K562 (cell line): ENCODE results near the gene TNC.

Experiments
- FOXM1 ChIP-seq, 2 experiments: fragments of 450-650 bp in 1 of 2; sonication (generic) in 1 of 2; formaldehyde crosslinking in 1 of 2; IDR thresholded peaks; 2 replicates each; pipeline versions ENCODE4 v1.6.1 to v1.9.0; 2017 to 2022; ENCODE audit warnings: low read depth in 2 of 2, mild to moderate bottlenecking in 2 of 2, missing genetic modification reagents in 1 of 2, moderate library complexity in 1 of 2
- U2AF2 ChIP-seq: fragments of 200-400 bp; formaldehyde crosslinking; optimal IDR thresholded peaks from 2 replicates; pipeline ENCODE3; 2017; ENCODE audit warnings: low read depth, mild to moderate bottlenecking, low read length

DNA sequence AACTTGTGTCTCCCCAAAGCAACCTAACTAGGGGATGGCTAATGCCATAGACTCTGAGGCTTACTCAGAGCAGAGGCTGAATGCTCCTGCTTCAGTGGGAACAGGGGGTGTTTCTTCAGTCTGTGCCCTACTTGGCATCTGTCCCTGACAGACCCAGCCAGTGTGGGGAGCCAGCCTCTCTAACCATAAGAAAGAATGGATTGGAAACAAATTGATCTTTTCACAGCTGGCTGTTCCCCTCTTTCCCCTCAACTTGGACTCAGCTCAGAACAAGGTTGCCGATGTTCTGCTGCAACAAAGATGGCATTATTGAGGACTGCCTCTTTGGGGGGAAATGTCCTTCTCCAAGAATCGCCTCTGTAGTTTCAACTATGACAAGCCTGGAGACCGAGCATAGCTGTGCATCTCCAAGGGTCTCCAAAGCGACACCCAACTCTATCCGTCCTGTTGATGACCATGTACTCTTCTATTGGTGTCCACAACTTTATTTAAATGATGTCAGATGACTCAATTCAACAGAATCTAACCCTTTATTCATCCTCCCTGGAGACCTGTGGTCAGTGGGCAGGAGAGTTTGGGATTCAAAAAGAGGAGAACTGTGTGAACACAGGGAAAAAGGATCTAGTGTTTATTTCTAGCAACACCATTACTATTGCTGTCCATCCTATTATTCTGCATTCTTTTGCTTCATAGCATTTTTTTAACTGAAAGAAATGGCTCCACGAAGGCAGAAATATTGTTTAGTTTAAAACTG is 24.7 kb upstream of the TNC start:
- no peak for TF ChIP-seq FOXM1 (IDR thresholded peaks at IDR 0.05; ENCODE audit: low read depth)
- TF ChIP-seq FOXM1 (CRISPR knock-in tag; IDR thresholded peaks at IDR 0.05; ENCODE audit: low read depth) = no peak
- no peak for TF ChIP-seq U2AF2
